RWPE1 (cell line): ENCODE measurements around the gene NONO.

ENCODE experiments used
- CTCF ChIA-PET: fragments of 350-600 bp; sonication (Branson Sonifier 250); formaldehyde crosslinking; extraction: SDS; loops from one replicate; lab custom pipeline; 2021; lab: Yijun Ruan, JAX
- POLR2A ChIA-PET: fragments of 400-600 bp; formaldehyde crosslinking; extraction: SDS; loops from one replicate; lab custom pipeline; 2020; ENCODE audit warnings: antibody characterized with exemption; ENCODE audit not compliant: low non-redundant PET; lab: Yijun Ruan, JAX
- DNase-seq: peaks from one replicate; pipeline ENCODE4 v3.0.0; 2012; ENCODE audit warnings: low spot score
- H3K27ac ChIP-seq: fragments of 450-650 bp; 2 replicates; pipeline ENCODE4 v1.5.1; 2017
- TF ChIP-seq, protein P1 (sequence below): fragments of 450-650 bp; conservative IDR thresholded peaks from 2 replicates; pipeline ENCODE4 v1.5.1; 2017; ENCODE audit warnings: low read depth, mild to moderate bottlenecking

Gene NONO

GRCh38 chrX:71245159-71245558, 38.3 kb upstream of the NONO start:
- peak overlapping the region; percentile 13; the same call in 1 of the 2 replicates for H3K27ac ChIP-seq
- TF ChIP-seq, protein P1, sequence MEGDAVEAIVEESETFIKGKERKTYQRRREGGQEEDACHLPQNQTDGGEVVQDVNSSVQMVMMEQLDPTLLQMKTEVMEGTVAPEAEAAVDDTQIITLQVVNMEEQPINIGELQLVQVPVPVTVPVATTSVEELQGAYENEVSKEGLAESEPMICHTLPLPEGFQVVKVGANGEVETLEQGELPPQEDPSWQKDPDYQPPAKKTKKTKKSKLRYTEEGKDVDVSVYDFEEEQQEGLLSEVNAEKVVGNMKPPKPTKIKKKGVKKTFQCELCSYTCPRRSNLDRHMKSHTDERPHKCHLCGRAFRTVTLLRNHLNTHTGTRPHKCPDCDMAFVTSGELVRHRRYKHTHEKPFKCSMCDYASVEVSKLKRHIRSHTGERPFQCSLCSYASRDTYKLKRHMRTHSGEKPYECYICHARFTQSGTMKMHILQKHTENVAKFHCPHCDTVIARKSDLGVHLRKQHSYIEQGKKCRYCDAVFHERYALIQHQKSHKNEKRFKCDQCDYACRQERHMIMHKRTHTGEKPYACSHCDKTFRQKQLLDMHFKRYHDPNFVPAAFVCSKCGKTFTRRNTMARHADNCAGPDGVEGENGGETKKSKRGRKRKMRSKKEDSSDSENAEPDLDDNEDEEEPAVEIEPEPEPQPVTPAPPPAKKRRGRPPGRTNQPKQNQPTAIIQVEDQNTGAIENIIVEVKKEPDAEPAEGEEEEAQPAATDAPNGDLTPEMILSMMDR = no peak
- DNase-seq = no peak
- ChIA-PET CTCF (no interaction called here), POLR2A (no interaction called here)

DNA sequence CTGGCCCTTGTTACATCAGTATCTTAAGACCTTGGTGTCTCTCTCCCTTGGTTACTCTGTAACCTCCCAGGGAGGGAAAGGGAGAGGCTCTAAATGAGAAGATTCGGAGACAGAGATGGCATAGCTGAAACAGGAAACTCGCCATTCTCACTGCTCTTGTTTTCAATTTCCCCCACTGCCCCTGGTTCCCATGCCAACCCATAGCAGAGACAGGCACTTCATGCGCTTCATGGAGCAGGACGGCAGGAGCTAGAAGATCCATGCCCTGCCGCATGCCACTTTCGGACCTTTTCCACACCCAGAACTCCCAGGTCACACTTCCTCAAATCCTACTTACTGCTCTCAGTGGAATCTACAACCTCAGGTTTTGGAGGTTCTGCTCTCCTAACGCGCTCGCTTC, 32.6 kb upstream of the NONO start:
- H3K27ac ChIP-seq = no peak overlapping the region
- POLR2A ChIA-PET = no interaction called here
- no peak for DNase-seq
- TF ChIP-seq, protein P1 = no peak
- CTCF ChIA-PET = no interaction called here

GRCh38 chrX:71251466-71251973, 31.9 kb upstream of the NONO start:
- H3K27ac ChIP-seq = no peak overlapping the region
- no peak for DNase-seq
- TF ChIP-seq, protein P1 = no peak
- CTCF ChIA-PET = no interaction called here
- POLR2A ChIA-PET = no interaction called here

DNA sequence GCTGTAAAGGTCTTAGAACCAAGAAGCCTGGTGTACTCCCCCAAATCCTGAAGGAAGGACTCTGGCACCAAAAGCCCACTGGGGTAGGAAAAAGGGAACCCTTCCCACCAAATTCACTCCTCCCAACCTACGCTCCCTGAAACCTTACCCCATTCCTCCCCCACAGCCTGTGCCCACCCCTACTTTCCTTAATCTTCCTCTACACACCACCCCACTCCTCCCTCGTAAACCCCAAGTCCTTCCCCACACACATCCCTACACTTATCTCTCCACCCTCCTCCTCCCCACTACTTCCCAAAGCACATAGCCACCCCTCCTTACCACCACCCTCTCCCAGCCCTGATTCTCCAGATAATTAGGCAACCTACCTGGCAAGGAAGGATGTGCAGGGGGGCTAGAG, 31.2 kb upstream of the NONO start:
- TF ChIP-seq, protein P1 = no peak
- no peak for DNase-seq
- ChIA-PET POLR2A (no interaction called here), CTCF (interaction anchor here (0.7 kb wide), 1 partner anchor 221 kb away, joined by 3 read pairs; no protein-coding TSS in a partner anchor)
- H3K27ac ChIP-seq = peak overlapping the region; percentile 74; the same call in 1 of the 2 replicates

DNA sequence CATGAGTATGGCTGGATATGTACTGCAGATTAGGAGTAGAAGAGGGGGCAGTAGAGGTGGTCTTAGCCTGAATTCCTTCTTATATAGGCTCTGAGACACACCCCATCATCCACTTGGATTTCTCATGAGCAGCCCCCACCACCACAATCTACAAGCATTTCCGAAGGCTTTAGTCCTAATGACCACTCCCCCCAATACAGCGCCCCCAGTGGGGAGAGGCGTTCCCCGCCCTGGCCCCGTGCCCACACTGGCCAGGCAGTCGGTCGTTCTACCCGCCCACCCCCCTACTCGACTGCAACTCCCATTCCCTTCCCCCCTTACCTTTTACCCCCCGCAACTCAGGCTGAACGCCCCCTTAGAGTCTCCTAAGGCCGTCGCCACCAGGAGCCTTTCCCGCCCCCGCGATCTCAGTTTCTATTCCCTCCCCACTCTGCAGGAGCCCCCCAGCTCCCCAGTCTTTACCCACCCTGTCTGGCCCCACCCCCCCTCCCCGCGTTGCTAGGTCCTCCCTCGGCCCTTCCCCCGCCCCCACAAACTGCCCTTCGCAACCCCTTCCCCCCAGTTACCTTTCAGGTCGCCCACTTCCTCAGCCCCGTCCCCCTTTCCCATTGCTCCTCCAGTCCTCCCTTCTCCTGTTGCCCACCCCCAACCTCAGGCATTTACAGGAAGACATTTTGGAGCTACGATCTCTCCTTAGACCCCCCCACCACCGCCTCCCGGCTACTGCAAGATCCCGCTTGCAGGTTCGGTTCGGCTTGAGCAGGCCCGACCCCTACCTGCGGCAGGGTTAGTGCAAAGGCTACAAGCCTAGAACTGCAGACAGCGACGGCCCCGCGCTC, 30.0 kb upstream of the NONO start:
- TF ChIP-seq, protein P1 = peak; percentile 42
- POLR2A ChIA-PET = no interaction called here
- CTCF ChIA-PET = interaction anchor here (0.6 to 0.7 kb wide), 2 partner anchors 50 to 634 kb away, joined by 3 read pairs; no protein-coding TSS in a partner anchor
- peak; percentile 28 for DNase-seq
- H3K27ac ChIP-seq = peak overlapping the region; percentile 74

DNA sequence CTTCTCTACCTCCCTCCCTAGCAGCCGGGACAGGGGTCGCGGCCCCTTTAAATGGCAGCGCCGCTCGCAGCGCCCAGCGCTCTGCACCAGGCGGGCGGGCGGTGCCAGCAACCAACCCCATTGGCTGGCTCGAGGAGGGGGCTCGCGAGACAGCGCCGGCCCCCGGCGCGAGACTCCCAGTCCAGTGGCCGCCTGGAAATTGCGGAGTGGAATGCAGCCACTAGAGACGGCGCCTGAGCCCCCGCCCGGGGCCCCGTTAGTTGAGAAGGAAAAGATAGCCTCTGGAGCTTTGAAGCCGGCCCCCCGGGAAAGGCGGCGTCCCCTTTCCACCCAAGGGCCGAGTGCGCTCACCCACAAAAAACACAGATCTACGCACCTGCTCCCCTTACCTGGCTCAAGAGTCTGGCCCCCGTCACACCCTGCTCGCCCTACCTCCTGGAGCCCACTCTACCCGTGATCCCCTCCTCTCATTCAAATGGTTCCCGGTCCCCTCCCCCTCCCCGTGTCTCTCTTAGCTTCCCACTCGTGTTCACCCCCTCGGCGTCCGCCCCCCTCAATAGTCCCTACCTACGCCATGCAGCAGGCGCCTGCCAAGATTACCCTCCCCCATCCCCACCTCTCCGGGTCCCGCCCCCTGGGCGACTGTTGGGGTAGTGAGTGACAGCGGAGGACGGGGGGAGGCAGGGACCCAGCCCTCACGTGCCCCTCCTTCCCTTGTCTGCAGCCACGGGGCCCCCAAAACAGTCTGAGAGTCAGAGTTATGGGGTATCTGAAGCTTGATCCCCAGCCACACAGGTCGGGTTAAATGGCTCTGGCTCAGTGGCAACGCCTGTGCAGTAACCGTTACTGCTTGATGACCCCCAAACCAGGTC, 29.1 kb upstream of the NONO start, which contains the start of gene ZMYM3:
Gene ZMYM3, minus strand, starts transcription at position 49 of the 872 bp plus-strand sequence. CDS start 885 bp downstream, outside the sequence.
- ChIA-PET POLR2A (interaction anchor here (0.7 to 0.8 kb wide), 2 partner anchors 8 to 29 kb away, joined by 3 to 6 read pairs; partner anchors contain the start of gene NONO), CTCF (interaction anchor here (0.6 to 0.7 kb wide), 3 partner anchors 49 to 633 kb away, joined by 3 read pairs; no protein-coding TSS in a partner anchor)
- peak within 1 kb of the TSS; percentile 74 for H3K27ac ChIP-seq
- TF ChIP-seq, protein P1 = no peak
- DNase-seq = peak; percentile 76
